HG03060 (cell line): ENCODE measurements around the gene SPAAR.
"Not testable (repeated sequence)": the region's sequence is repeated elsewhere in the genome, so short reads cannot be mapped to it uniquely, and the experiment has no call there.

Experiments used
- ATAC-seq: cut with Tn5 transposase; IDR thresholded peaks from one replicate; pipeline ENCODE4 v1.9.1; 2021; ENCODE audit warnings: low read depth, moderate number of reproducible peaks; ENCODE audit not compliant: unreplicated experiment

SPAAR gene

GRCh38 chr9:35903049-35903448 is 6.2 kb upstream of the SPAAR start:
- no peak for ATAC-seq

- no peak for ATAC-seq
These were observed 5.0 kb upstream of the SPAAR start for GRCh38 chr9:35904338-35904737.

- ATAC-seq = no peak
These were observed 4.1 kb upstream of the SPAAR start for GRCh38 chr9:35905051-35905781.

- ATAC-seq = no peak
These were observed 3.2 kb upstream of the SPAAR start, which contains the start of gene HRCT1 for GRCh38 chr9:35905912-35906679. TSS of gene HRCT1 (plus strand) at chr9:35906202. CDS start at chr9:35906288, 86 bp downstream.

GRCh38 chr9:35906923-35907699 is 2.2 kb upstream of the SPAAR start:
- ATAC-seq = no peak

- no peak for ATAC-seq
These were observed 1.4 kb upstream of the SPAAR start for GRCh38 chr9:35907711-35908503.

- no peak for ATAC-seq
These were observed 675 bp upstream of the SPAAR start for GRCh38 chr9:35908504-35909125.

- ATAC-seq = no peak
These were observed 660 bp downstream of the SPAAR start for GRCh38 chr9:35909687-35910612.

- ATAC-seq = no peak
These were observed 1.5 kb downstream of the SPAAR start for GRCh38 chr9:35910613-35911359.

- ATAC-seq = no peak
These were observed 2.4 kb downstream of the SPAAR start for GRCh38 chr9:35911690-35912089.

- no peak for ATAC-seq
These were observed 3.6 kb downstream of the SPAAR start for GRCh38 chr9:35912791-35913400.

- not testable (repeated sequence) for ATAC-seq
These were observed 4.1 kb downstream of the SPAAR start for GRCh38 chr9:35913429-35913828.

- ATAC-seq = no peak
These were observed 5.1 kb downstream of the SPAAR start for GRCh38 chr9:35914301-35914807.

- no peak for ATAC-seq
These were observed 6.5 kb downstream of the SPAAR start for GRCh38 chr9:35915681-35916294.

GRCh38 chr9:35917261-35917660 is 8.0 kb downstream of the SPAAR start:
- ATAC-seq = no peak

GRCh38 chr9:35918780-35919179 is 9.5 kb downstream of the SPAAR start:
- no peak for ATAC-seq
